Sigmoid colon (tissue), 7 donors: ENCODE results near the gene RNF144B. TPM values are rescaled to one million over a fixed set of nuclear protein-coding genes. Genes with fewer than 3 reads are reported as not detected.
"Not testable (repeated sequence)": the region's sequence is repeated elsewhere in the genome, so short reads cannot be mapped to it uniquely, and the experiment has no call there.

Experiments used
- DNase-seq: peaks from one replicate; pipeline ENCODE4 v3.0.0-alpha.2; 2019
- H3K27ac ChIP-seq, 4 donors: fragments of 200-600 bp; sonication (generic); one replicate each; pipeline ENCODE4 v1.5.1; 2016 to 2019; ENCODE audit warnings: mild to moderate bottlenecking in 1 of 4
- H3K27me3 ChIP-seq, 3 donors: fragments of 200-600 bp; sonication (generic); one replicate each; pipeline ENCODE4 v1.5.1; 2019; ENCODE audit warnings: mild to moderate bottlenecking in 1 of 3
- H3K36me3 ChIP-seq, 4 donors: fragments of 200-600 bp; sonication (generic); one replicate each; pipeline ENCODE4 v1.5.1; 2016 to 2019
- H3K4me1 ChIP-seq, 4 donors: fragments of 200-600 bp; sonication (generic); one replicate each; pipeline ENCODE4 v1.5.1; 2017 to 2019
- H3K4me3 ChIP-seq, 4 donors: fragments of 200-600 bp; sonication (generic); one replicate each; pipeline ENCODE4 v1.5.1; 2017 to 2019; ENCODE audit warnings: mild to moderate bottlenecking in 2 of 4, moderate library complexity in 1 of 4
- H3K9me3 ChIP-seq, 4 donors: fragments of 200-600 bp in 3 of 4; sonication (generic) in 3 of 4; one replicate each; pipeline versions ENCODE4 v1.5.1 to v1.6.1; 2013 to 2019
- CTCF ChIP-seq, 4 experiments: fragments of 450-650 bp in 3 of 4; fragments of 200-600 bp in 1 of 4; IDR thresholded peaks; one replicate each; pipeline ENCODE4 v1.5.1; 2016 to 2019; ENCODE audit warnings: antibody characterized with exemption in 4 of 4, mild to moderate bottlenecking in 3 of 4, moderate library complexity in 2 of 4
- EP300 ChIP-seq, 4 donors: sonication (generic); formaldehyde crosslinking; IDR thresholded peaks; one replicate each; pipeline ENCODE4 v1.6.1; 2017; ENCODE audit warnings: antibody characterized with exemption in 4 of 4
- POLR2A ChIP-seq, 2 donors: fragments of 450-650 bp; IDR thresholded peaks; one replicate each; pipeline ENCODE4 v1.6.1; 2016; ENCODE audit warnings: antibody characterized with exemption in 2 of 2, mild to moderate bottlenecking in 2 of 2, moderate library complexity in 2 of 2
- POLR2AphosphoS5 ChIP-seq, 4 donors: sonication (generic); formaldehyde crosslinking; IDR thresholded peaks; one replicate each; pipeline ENCODE4 v1.6.1; 2017; ENCODE audit warnings: antibody characterized with exemption in 4 of 4
- WGBS, 2 donors: extraction: QIAGEN DNeasy Blood & Tissue Kit; methylation state at CpG; one replicate each; pipeline ENCODE4 v1.1.7; 2013; 5-methylcytosine and 5-hydroxymethylcytosine counted together
- intact Hi-C: fragments of 100-400 bp; cut with DNase I; formaldehyde crosslinking; loops from one replicate; pipeline ENCODE4 v1.15.1; 2023
- polyA plus RNA-seq, 3 donors: library from polyadenylated mRNA; stranded (reverse); fragments of 200-250 nt; gene quantifications; one replicate each; pipeline ENCODE4 v1.2.3, GENCODE V29; 2013
- total RNA-seq, 4 donors: library from RNA; depleted of rRNA; stranded (reverse); fragments of >200 nt; gene quantifications; one replicate each; pipeline ENCODE4 v1.1.0, GENCODE V29; 2016
- donor health status: healthy with polysubstance abuse.
- donor health status: Bipolar disorder and iron deficiency.
- donor health status: healthy.

RNF144B gene
- total and polyA plus RNA-seq, 7 donors = 1.2 to 14.8 (median 4.6) TPM

GRCh38 chr6:18362058-18362561 is 25.0 kb upstream of the RNF144B start:
- Histone ChIP-seq H3K4me1 (peaks cover 0 to 16% (median 4%) of the 10 kb centered on the region in 4 donors), H3K4me3 (no peak overlapping the region), H3K27me3 (no peaks in the 10 kb centered on the region), H3K9me3 (no peaks in the 10 kb centered on the region), H3K36me3 (no peaks in the 10 kb centered on the region), H3K27ac (peak overlapping the region in 3 of 4 donors; percentile 21 to 51 (median 32))
- DNase-seq = no peak
- WGBS, 2 donors = 71 to 84% methylated on average over 2 of the region's 2 CpGs
- intact Hi-C loops = no loop called here
- no peak for TF ChIP-seq CTCF (IDR thresholded peaks at IDR 0.05)
- no peak for TF ChIP-seq EP300 (IDR thresholded peaks at IDR 0.05)
- TF ChIP-seq POLR2AphosphoS5 (IDR thresholded peaks at IDR 0.05) = no peak
- no peak for TF ChIP-seq POLR2A (IDR thresholded peaks at IDR 0.05)

GRCh38 chr6:18363746-18364145 is 23.4 kb upstream of the RNF144B start:
- TF ChIP-seq POLR2A (IDR thresholded peaks at IDR 0.05) = no peak
- no peak for TF ChIP-seq EP300 (IDR thresholded peaks at IDR 0.05)
- no peak for TF ChIP-seq POLR2AphosphoS5 (IDR thresholded peaks at IDR 0.05)
- no peak for TF ChIP-seq CTCF (IDR thresholded peaks at IDR 0.05)
- intact Hi-C loops = no loop called here

GRCh38 chr6:18364561-18364960 is 22.6 kb upstream of the RNF144B start:
- H3K27ac ChIP-seq, H3K4me3 ChIP-seq, H3K36me3 ChIP-seq, H3K9me3 ChIP-seq, DNase-seq, intact Hi-C loops, H3K27me3 ChIP-seq: not testable (repeated sequence)
- 76 to 88% methylated on average over 2 of the region's 2 CpGs for WGBS, 2 donors
- peaks cover 0 to 16% (median 2%) of the 10 kb centered on the region in 4 donors for H3K4me1 ChIP-seq

More at GRCh38 chr6:18363746-18364145, 23.4 kb upstream of the RNF144B start:
- DNase-seq = no peak
- no peaks in the 10 kb centered on the region for H3K9me3 ChIP-seq
- H3K27ac ChIP-seq = no peak overlapping the region
- no peaks in the 10 kb centered on the region for H3K36me3 ChIP-seq
- H3K27me3 ChIP-seq = no peaks in the 10 kb centered on the region
- H3K4me1 ChIP-seq = peaks cover 0 to 16% (median 4%) of the 10 kb centered on the region in 4 donors
- H3K4me3 ChIP-seq = no peak overlapping the region
- WGBS, 2 donors = 85 to 90% methylated on average over 5 of the region's 5 CpGs

- Histone ChIP-seq H3K4me3 (no peak overlapping the region), H3K4me1 (peaks cover 0 to 2% (median 0%) of the 10 kb centered on the region in 4 donors), H3K27me3 (no peaks in the 10 kb centered on the region), H3K9me3 (no peaks in the 10 kb centered on the region), H3K36me3 (no peaks in the 10 kb centered on the region), H3K27ac (no peak overlapping the region)
- TF ChIP-seq EP300 (IDR thresholded peaks at IDR 0.05) (no peak), CTCF (IDR thresholded peaks at IDR 0.05) (no peak), POLR2AphosphoS5 (IDR thresholded peaks at IDR 0.05) (no peak), POLR2A (IDR thresholded peaks at IDR 0.05) (no peak)
- DNase-seq = no peak
- intact Hi-C loops = no loop called here
- 94 to 96% methylated on average over 11 of the region's 11 CpGs for WGBS, 2 donors
These were observed 19.8 kb upstream of the RNF144B start for GRCh38 chr6:18367371-18367770.

- Histone ChIP-seq H3K4me3 (no peak overlapping the region), H3K27ac (no peak overlapping the region), H3K9me3 (no peaks in the 10 kb centered on the region), H3K4me1 (no peaks in the 10 kb centered on the region), H3K36me3 (no peaks in the 10 kb centered on the region), H3K27me3 (no peaks in the 10 kb centered on the region)
- intact Hi-C loops = no loop called here
- TF ChIP-seq CTCF (IDR thresholded peaks at IDR 0.05) (no peak), EP300 (IDR thresholded peaks at IDR 0.05) (no peak), POLR2AphosphoS5 (IDR thresholded peaks at IDR 0.05) (no peak), POLR2A (IDR thresholded peaks at IDR 0.05) (no peak)
- WGBS, 2 donors = 91 to 96% methylated on average over 25 of the region's 25 CpGs
- DNase-seq = no peak
These were observed 18.7 kb upstream of the RNF144B start for GRCh38 chr6:18368277-18369105.
